HG02588 (cell line): Measurements from ENCODE around the gene STX7.
"Not testable (repeated sequence)": the region's sequence is repeated elsewhere in the genome, so short reads cannot be mapped to it uniquely, and the experiment has no call there.

ENCODE experiments used
- ATAC-seq: cut with Tn5 transposase; IDR thresholded peaks from one replicate; pipeline ENCODE4 v1.9.1; 2021; ENCODE audit warnings: mild to moderate bottlenecking, moderate library complexity; ENCODE audit not compliant: unreplicated experiment

STX7 gene

GRCh38 chr6:132512638-132513632 is at the start of gene STX7:
STX7 (minus strand) TSS chr6:132513116; CDS start chr6:132503530, 9,586 bp downstream.
- peak; percentile 90 for ATAC-seq

DNA sequence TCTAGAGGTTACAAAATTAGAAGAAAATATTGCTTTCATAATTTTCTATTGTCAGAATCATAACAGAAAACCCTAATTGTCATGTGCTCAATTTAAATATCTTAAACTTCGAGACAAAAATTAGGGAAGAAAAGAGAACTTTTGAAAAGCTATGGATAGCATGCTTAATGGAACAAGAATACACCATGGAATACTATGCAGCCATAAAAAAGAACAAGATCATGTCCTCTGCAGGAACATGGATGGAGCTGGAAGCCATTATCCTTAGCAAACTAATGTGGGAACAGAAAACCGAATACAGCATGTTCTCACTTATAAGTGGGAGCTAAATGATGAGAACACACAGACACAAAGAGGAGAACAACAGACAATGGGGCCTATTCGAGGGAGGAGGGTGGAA is 47.2 kb upstream of the STX7 start:
- not testable (repeated sequence) for ATAC-seq

GRCh38 chr6:132552372-132552771 is 39.5 kb upstream of the STX7 start, which contains the start of gene TAAR8:
TAAR8 (plus strand) TSS chr6:132552672; CDS start chr6:132552693, 21 bp downstream.
- ATAC-seq = no peak

GRCh38 chr6:132551214-132551613 is 38.3 kb upstream of the STX7 start:
- ATAC-seq = no peak

DNA sequence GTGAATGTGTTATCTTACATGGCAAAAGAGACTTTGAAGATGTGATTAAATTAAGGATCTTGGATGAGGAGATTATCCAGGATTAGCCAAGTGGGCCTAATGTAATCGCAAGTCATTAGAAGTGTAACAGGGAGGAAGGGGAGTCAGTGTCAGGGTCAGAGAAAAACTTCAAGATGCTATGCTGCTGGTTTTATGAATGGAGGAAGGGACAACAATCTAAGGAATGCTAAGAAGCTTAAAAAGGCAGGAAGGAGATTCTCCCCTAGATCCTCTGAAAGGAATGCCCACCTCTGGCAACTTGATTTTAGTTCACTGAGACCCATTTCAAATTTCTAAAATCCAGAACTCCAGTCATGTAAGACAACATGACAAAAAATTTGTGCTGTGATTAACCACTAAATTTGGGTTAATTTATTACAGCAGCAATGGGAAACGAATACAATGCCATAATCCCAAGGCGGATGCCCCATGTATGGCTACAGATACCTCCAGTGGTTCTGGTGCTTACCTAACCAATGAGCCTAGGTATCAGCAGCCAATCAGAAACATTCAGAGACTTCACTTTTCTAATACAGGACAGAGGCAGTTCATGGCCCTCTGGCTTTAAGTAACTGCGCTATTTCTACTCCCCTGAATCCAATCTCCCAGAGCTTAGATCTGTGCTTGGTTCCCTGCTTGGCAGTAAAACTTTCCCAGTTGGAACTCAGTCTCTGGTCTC is 36.0 kb upstream of the STX7 start:
- no peak for ATAC-seq

GRCh38 chr6:132544826-132545225 is 31.9 kb upstream of the STX7 start:
- no peak for ATAC-seq

DNA sequence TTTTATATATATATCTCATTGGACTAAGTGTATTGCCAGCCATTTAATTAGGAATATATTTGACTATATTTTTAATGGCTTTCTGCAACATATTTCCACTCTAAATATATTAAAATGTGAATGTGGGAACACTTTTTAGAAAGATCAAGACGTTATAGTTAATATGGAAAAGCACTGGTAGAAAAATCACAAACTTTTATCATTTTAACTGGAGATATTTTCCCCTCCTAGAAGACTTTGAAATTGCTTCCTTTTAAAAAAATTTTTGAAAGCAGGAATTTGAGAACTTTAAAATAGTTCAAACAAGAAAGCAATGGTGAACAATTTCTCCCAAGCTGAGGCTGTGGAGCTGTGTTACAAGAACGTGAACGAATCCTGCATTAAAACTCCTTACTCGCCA is 25.1 kb upstream of the STX7 start, which contains the start of gene TAAR9:
Gene TAAR9, plus strand, starts transcription at position 301 of the 400 bp plus-strand sequence. Its CDS starts 13 bp downstream, at position 314.
- no peak for ATAC-seq

DNA sequence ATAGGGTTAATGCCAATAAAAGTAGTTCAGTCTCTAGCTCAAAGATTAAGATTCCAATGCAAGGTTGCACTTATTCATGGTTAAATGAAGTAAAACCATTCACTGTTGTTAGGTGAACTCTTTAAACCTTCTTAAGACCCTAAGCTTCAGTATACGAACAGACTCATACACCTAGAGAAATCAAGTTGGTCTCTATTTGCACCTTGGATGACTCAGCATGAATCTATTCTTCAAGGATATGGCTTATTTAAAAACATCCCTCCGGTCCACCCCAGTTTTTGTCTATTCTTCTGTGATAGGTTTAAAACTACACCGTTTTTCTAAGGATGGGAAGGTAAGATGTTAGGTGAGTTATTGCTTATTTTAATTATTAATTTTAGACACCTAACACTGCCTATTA is 24.2 kb upstream of the STX7 start:
- ATAC-seq = no peak

- ATAC-seq = not testable (repeated sequence)
Measured at GRCh38 chr6:132534546-132534945, 21.6 kb upstream of the STX7 start.

- peak; percentile 71 for ATAC-seq
Measured at GRCh38 chr6:132530293-132530974, 17.5 kb upstream of the STX7 start.

- no peak for ATAC-seq
Measured at GRCh38 chr6:132527791-132528190, 14.9 kb upstream of the STX7 start.

GRCh38 chr6:132526461-132526860 is 13.5 kb upstream of the STX7 start:
- no peak for ATAC-seq

DNA sequence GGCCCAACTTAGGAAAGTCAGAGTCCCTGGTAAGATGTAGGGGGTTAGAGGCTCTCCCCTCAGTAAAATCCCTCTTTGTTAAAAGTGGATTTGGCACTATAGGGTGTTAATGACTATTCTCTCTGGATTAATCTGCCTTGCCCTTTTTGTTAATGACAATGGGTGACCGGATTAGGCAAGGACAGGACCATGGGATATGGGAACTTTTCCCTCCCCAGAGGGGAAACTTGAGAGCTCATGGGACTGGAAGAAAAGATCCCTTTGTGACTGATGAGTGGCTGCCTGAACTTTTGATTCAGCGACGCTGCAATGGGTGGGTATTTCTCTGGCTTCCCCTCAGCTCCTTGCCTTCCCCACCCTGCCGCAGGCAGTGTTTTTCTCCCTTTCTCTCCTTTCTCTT is 12.9 kb upstream of the STX7 start:
- no peak for ATAC-seq

GRCh38 chr6:132524646-132525045 is 11.7 kb upstream of the STX7 start:
- no peak for ATAC-seq

- no peak for ATAC-seq
Measured at GRCh38 chr6:132520953-132521352, 8.0 kb upstream of the STX7 start.

GRCh38 chr6:132515386-132515785 is 2.5 kb upstream of the STX7 start:
- no peak for ATAC-seq

DNA sequence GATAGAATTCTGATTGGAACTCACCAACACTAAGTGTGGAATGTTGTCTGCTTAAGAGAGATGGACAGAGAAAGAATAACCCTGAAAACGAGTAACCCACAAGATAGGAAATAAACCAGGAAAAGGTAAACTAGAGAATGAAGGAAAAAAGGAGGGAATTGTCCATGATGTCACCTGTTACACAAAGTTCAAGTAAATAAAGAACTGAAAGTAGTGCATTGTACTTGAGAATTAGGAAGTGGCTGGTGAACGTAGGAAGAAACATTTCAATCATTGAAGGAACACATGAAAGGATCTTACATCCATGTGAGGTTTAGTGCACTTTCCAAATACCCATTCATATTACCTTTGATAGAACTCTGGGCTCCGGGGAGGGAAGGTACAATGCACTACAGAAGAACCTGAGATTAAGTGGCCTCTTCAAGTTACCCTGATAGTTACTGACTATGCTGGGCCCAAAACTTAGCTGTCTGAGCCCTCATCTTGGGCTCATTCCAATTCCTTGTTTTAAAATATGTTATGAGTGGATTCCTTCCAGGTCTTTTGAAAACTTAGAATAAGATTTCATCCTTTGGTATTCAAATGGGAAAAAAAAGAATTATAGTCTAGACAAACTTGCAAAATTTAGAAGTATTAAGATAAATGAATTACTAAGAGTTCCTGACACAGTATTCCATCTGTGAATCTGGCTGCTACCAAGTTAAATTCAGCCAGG is 1.1 kb upstream of the STX7 start:
- ATAC-seq = no peak

DNA sequence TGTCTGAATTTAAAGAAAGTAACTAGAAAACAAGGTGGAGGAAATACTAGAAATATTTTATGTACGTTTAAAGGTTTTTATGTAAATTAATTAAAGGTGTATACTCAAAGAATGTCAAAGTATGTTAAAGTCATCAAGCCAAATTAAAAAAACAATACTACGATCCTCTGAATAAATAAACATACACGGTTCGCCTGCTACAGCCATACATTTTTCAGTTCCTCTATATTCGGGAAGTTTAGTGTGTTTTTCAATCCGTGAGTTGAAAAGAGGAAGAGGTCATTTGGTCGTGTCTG is 626 bp downstream of the STX7 start:
- ATAC-seq = no peak

GRCh38 chr6:132511831-132512220 is 1.1 kb downstream of the STX7 start:
- ATAC-seq = no peak

- no peak for ATAC-seq
Measured at GRCh38 chr6:132511210-132511830, 1.6 kb downstream of the STX7 start.
